ENCODE measurements around the gene DENND1C. TPM values are rescaled to one million over a fixed set of nuclear protein-coding genes. Genes with fewer than 3 reads are reported as not detected.

Gene DENND1C
- polyA plus RNA-seq, 3 donors: 11.2 to 60.2 (median 20.5) TPM

DNA sequence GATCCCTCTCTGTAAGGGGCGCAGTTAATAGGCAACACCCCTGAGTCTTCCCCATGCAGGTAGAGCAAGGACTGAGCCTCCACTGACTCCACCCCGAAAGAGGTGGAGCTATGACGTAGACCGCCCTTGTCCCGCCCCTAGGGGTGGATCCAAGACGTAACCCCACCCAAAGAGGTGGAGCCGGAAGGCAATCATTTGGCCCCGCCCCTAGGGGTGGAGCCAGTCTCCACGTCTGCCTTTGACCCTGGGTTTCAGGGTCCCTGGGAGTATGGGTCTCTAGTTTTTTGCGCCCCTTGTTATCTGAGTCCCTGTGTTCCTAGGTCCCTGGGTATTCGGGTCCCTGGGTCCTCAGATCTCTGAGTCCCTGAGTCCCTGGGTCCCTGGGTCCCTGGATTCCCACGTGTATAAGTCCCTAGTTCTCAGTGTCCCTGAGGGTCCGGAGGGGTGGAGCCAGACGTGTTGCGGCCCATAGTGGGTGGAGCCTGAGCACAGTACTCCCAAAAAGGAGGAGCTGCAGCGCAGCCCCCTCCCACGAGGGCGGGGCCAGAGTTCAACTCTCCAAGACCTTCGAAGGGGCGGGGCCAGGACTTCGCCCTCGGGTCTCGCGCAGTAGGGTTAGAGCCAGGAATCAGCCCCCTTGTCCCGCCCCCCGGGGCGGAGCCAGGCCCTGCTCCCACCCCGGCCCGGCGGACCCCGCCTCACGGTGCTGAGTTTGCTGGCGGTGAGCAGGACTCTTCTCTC is 5.3 kb downstream of the DENND1C start:
- intact Hi-C loops (cut with micrococcal nuclease): no loop called here
- H3K4me3 ChIP-seq (replicated peaks in 1 of 3; ENCODE audit: low read depth in 2 of 3, low read length in 3 of 3): no peak overlapping the region
- H3K4me2 ChIP-seq (replicated peaks; ENCODE audit: extremely low read depth, low read length, poor library complexity, severe bottlenecking): no peak overlapping the region
- H3K9ac ChIP-seq (ENCODE audit: insufficient read depth, low read length, poor library complexity, severe bottlenecking): no peak overlapping the region
- DNase-seq: peak; percentile 13 to 40 (median 27)
- H3K36me3 ChIP-seq (replicated peaks in 1 of 2; ENCODE audit: control insufficient read depth in 1 of 2, insufficient read depth in 2 of 2, low read length in 2 of 2): peaks cover 42 to 64% of the 10 kb centered on the region in 2 donors
- Mint-ChIP-seq H3K4me1 (peaks cover 14% of the 10 kb centered on the region), H3K9me3 (peaks cover 0 to 8% (median 0%) of the 10 kb centered on the region in 7 donors), H3K4me3 (no peak overlapping the region), H3K36me3 (peaks cover 30 to 69% of the 10 kb centered on the region in 2 donors), H3K27ac (peak overlapping the region in 2 of 7 donors; percentile 25 to 69), H3K27me3 (ENCODE audit: low read depth in 3 of 3) (peaks cover 0 to 1% (median 0%) of the 10 kb centered on the region in 3 donors)
- H3K79me2 ChIP-seq (ENCODE audit: insufficient read depth, low read length): peaks cover 6% of the 10 kb centered on the region
- no peak overlapping the region for H3K27ac ChIP-seq (ENCODE audit: low read depth in 1 of 2, low read length in 2 of 2)
- peaks cover 6 to 8% of the 10 kb centered on the region in 2 donors for H3K4me1 ChIP-seq (ENCODE audit: control insufficient read depth in 1 of 2, insufficient read depth in 2 of 2, low read length in 2 of 2)
- H4K20me1 ChIP-seq (ENCODE audit: insufficient read depth, low read length): no peaks in the 10 kb centered on the region
- H3K9me3 ChIP-seq (replicated peaks in 1 of 2; ENCODE audit: control insufficient read depth in 1 of 2, insufficient read depth in 1 of 2, low read length in 2 of 2): no peaks in the 10 kb centered on the region
- WGBS (ENCODE audit: insufficient coverage): 91% methylated on average over 27 of the region's 33 CpGs
- H3K27me3 ChIP-seq (ENCODE audit: control insufficient read depth in 2 of 2, insufficient read depth in 2 of 2, low read length in 2 of 2): no peaks in the 10 kb centered on the region
- H2AFZ ChIP-seq (ENCODE audit: insufficient read depth, low read depth, low read length, poor library complexity, severe bottlenecking): no peak overlapping the region
- TF ChIP-seq, protein P1, sequence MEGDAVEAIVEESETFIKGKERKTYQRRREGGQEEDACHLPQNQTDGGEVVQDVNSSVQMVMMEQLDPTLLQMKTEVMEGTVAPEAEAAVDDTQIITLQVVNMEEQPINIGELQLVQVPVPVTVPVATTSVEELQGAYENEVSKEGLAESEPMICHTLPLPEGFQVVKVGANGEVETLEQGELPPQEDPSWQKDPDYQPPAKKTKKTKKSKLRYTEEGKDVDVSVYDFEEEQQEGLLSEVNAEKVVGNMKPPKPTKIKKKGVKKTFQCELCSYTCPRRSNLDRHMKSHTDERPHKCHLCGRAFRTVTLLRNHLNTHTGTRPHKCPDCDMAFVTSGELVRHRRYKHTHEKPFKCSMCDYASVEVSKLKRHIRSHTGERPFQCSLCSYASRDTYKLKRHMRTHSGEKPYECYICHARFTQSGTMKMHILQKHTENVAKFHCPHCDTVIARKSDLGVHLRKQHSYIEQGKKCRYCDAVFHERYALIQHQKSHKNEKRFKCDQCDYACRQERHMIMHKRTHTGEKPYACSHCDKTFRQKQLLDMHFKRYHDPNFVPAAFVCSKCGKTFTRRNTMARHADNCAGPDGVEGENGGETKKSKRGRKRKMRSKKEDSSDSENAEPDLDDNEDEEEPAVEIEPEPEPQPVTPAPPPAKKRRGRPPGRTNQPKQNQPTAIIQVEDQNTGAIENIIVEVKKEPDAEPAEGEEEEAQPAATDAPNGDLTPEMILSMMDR (IDR thresholded peaks at IDR 0.05): no peak

DNA sequence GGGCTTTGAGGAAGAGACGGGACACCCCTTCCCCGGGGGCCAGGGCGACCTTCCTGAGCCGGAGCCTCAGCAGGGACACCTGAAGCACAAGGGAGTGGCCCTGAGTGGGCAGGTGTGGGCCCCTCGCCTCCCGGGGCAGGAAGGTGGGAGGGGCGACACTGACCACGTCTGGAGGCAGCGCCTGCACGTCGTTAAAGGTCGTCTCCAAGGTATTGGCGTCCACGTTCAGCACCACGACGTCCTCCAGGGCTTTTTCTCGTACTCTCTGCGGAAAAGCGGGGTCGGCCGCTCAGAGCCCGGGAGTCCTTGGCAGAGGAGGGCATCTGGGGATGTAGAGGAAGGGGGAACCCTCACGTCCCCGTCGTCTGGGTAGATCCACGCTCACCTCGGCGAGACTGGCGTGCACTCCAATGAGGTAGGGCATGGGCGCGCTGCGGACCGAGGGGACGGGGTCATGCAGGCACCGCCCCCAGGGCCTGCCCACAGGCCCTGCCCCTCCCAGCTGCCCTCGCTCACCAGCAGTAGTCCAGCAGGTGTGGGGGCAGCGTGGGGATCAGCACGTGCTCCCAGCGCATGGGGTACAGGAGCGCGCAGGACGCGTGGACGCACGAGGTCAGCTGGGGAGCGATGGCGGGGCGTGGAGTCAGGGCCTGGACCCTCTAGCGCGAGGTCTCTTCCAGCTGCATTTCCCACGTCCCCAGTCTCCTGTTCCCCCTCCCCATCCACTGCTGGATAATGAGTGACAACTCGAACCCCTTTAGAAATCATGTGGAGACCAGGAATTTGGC is 6.1 kb downstream of the DENND1C start:
- Histone ChIP-seq H3K9me3 (replicated peaks in 1 of 2; ENCODE audit: control insufficient read depth in 1 of 2, insufficient read depth in 1 of 2, low read length in 2 of 2) (no peaks in the 10 kb centered on the region), H3K79me2 (ENCODE audit: insufficient read depth, low read length) (no peaks in the 10 kb centered on the region), H3K4me3 (replicated peaks in 1 of 3; ENCODE audit: low read depth in 2 of 3, low read length in 3 of 3) (no peak overlapping the region), H3K27ac (ENCODE audit: low read depth in 1 of 2, low read length in 2 of 2) (no peak overlapping the region), H3K27me3 (ENCODE audit: control insufficient read depth in 2 of 2, insufficient read depth in 2 of 2, low read length in 2 of 2) (no peaks in the 10 kb centered on the region), H3K4me1 (ENCODE audit: control insufficient read depth in 1 of 2, insufficient read depth in 2 of 2, low read length in 2 of 2) (no peaks in the 10 kb centered on the region), H3K9ac (ENCODE audit: insufficient read depth, low read length, poor library complexity, severe bottlenecking) (no peak overlapping the region), H2AFZ (ENCODE audit: insufficient read depth, low read depth, low read length, poor library complexity, severe bottlenecking) (no peak overlapping the region), H3K36me3 (replicated peaks in 1 of 2; ENCODE audit: control insufficient read depth in 1 of 2, insufficient read depth in 2 of 2, low read length in 2 of 2) (peaks cover 48 to 72% of the 10 kb centered on the region in 2 donors), H3K4me2 (replicated peaks; ENCODE audit: extremely low read depth, low read length, poor library complexity, severe bottlenecking) (no peak overlapping the region), H4K20me1 (ENCODE audit: insufficient read depth, low read length) (no peaks in the 10 kb centered on the region)
- no peaks in the 10 kb centered on the region for H3K27me3 Mint-ChIP-seq (ENCODE audit: low read depth in 3 of 3)
- H3K4me3 Mint-ChIP-seq: no peak overlapping the region
- peaks cover 6% of the 10 kb centered on the region for H3K4me1 Mint-ChIP-seq
- H3K9me3 Mint-ChIP-seq: peaks cover 0 to 7% (median 0%) of the 10 kb centered on the region in 7 donors
- TF ChIP-seq, protein P1 (IDR thresholded peaks at IDR 0.05): no peak
- no peak for DNase-seq
- intact Hi-C loops (cut with micrococcal nuclease): no loop called here
- H3K36me3 Mint-ChIP-seq: peaks cover 37 to 77% of the 10 kb centered on the region in 2 donors
- H3K27ac Mint-ChIP-seq: peak overlapping the region in 2 of 7 donors; percentile 50 to 69
- 94% methylated on average over 52 of the region's 52 CpGs for WGBS (ENCODE audit: insufficient coverage)

All from CD14-positive monocyte (primary cell).